ENCODE measurements around the gene HSD17B3. TPM values are rescaled to one million over a fixed set of nuclear protein-coding genes. Genes with fewer than 3 reads are reported as not detected.
A peak's percentile ranks its signal among the peaks of the same experiment; 100 is the strongest.
"Not testable (repeated sequence)": the region's sequence is repeated elsewhere in the genome, so short reads cannot be mapped to it uniquely, and the experiment has no call there.

HSD17B3 gene
- polyA plus RNA-seq, 4 donors: 1.5 to 83.0 (median 7.5) TPM

GRCh38 chr9:96241391-96241809 lies 60.6 kb downstream of the HSD17B3 start:
- peaks cover 0 to 6% of the 10 kb centered on the region in 2 donors for H3K9me3 ChIP-seq (ENCODE audit: control insufficient read depth in 2 of 2, insufficient read depth in 1 of 2, low read depth in 1 of 2, low read length in 1 of 2)
- H3K27me3 ChIP-seq (ENCODE audit: control insufficient read depth in 3 of 3, insufficient read depth in 3 of 3, low read length in 3 of 3): no peaks in the 10 kb centered on the region
- peaks cover 0 to 2% (median 0%) of the 10 kb centered on the region in 3 donors for H3K4me1 ChIP-seq (ENCODE audit: control insufficient read depth in 3 of 3, insufficient read depth in 2 of 3, low read depth in 1 of 3, low read length in 2 of 3)
- no peak overlapping the region for H3K4me3 ChIP-seq (ENCODE audit: low read depth in 1 of 3, low read length in 3 of 3)
- no peaks in the 10 kb centered on the region for H3K36me3 ChIP-seq (ENCODE audit: control insufficient read depth in 3 of 3, insufficient read depth in 2 of 3, low read depth in 1 of 3, low read length in 3 of 3)
- WGBS, 3 donors: 58 to 63% (median 59%) methylated on average over 3 of the region's 3 CpGs
- H3K27ac ChIP-seq (ENCODE audit: low read depth in 1 of 3, low read length in 2 of 3): no peak overlapping the region
- FAIRE-seq: no peak
- DNase-seq: peak in 1 of 2 donors; percentile 18

GRCh38 chr9:96236854-96237550 lies 65.0 kb downstream of the HSD17B3 start:
- FAIRE-seq: no peak
- Histone ChIP-seq H3K36me3 (ENCODE audit: control insufficient read depth in 3 of 3, insufficient read depth in 2 of 3, low read depth in 1 of 3, low read length in 3 of 3) (no peaks in the 10 kb centered on the region), H3K27me3 (ENCODE audit: control insufficient read depth in 3 of 3, insufficient read depth in 3 of 3, low read length in 3 of 3) (peaks cover 0 to 2% (median 0%) of the 10 kb centered on the region in 3 donors), H3K9me3 (ENCODE audit: control insufficient read depth in 2 of 2, insufficient read depth in 1 of 2, low read depth in 1 of 2, low read length in 1 of 2) (no peaks in the 10 kb centered on the region), H3K4me1 (ENCODE audit: control insufficient read depth in 3 of 3, insufficient read depth in 2 of 3, low read depth in 1 of 3, low read length in 2 of 3) (peaks cover 0 to 2% (median 0%) of the 10 kb centered on the region in 3 donors), H3K4me3 (ENCODE audit: low read depth in 1 of 3, low read length in 3 of 3) (no peak overlapping the region), H3K27ac (ENCODE audit: low read depth in 1 of 3, low read length in 2 of 3) (no peak overlapping the region)
- 69 to 76% (median 76%) methylated on average over 5 of the region's 5 CpGs for WGBS, 3 donors
- DNase-seq: no peak

- not testable (repeated sequence) for H3K27me3 ChIP-seq (ENCODE audit: control insufficient read depth in 3 of 3, insufficient read depth in 3 of 3, low read length in 3 of 3); H3K9me3 ChIP-seq (ENCODE audit: control insufficient read depth in 2 of 2, insufficient read depth in 1 of 2, low read depth in 1 of 2, low read length in 1 of 2); H3K4me1 ChIP-seq (ENCODE audit: control insufficient read depth in 3 of 3, insufficient read depth in 2 of 3, low read depth in 1 of 3, low read length in 2 of 3); H3K36me3 ChIP-seq (ENCODE audit: control insufficient read depth in 3 of 3, insufficient read depth in 2 of 3, low read depth in 1 of 3, low read length in 3 of 3); H3K4me3 ChIP-seq (ENCODE audit: low read depth in 1 of 3, low read length in 3 of 3); H3K27ac ChIP-seq (ENCODE audit: low read depth in 1 of 3, low read length in 2 of 3); DNase-seq; FAIRE-seq
- WGBS, 3 donors: 87 to 92% (median 89%) methylated on average over 6 of the region's 6 CpGs
Observed at GRCh38 chr9:96236337-96236736, 65.6 kb downstream of the HSD17B3 start.

GRCh38 chr9:96232539-96233241 lies 69.3 kb downstream of the HSD17B3 start:
- H3K36me3 ChIP-seq (ENCODE audit: control insufficient read depth in 3 of 3, insufficient read depth in 2 of 3, low read depth in 1 of 3, low read length in 3 of 3): no peaks in the 10 kb centered on the region
- FAIRE-seq (no peak), DNase-seq (peak; percentile 50 to 55)
- H3K4me3 ChIP-seq (ENCODE audit: low read depth in 1 of 3, low read length in 3 of 3): no peak overlapping the region
- H3K4me1 ChIP-seq (ENCODE audit: control insufficient read depth in 3 of 3, insufficient read depth in 2 of 3, low read depth in 1 of 3, low read length in 2 of 3): no peaks in the 10 kb centered on the region
- peak overlapping the region in 1 of 3 donors; percentile 73 for H3K27ac ChIP-seq (ENCODE audit: low read depth in 1 of 3, low read length in 2 of 3)
- H3K27me3 ChIP-seq (ENCODE audit: control insufficient read depth in 3 of 3, insufficient read depth in 3 of 3, low read length in 3 of 3): peaks cover 0 to 2% (median 0%) of the 10 kb centered on the region in 3 donors
- H3K9me3 ChIP-seq (ENCODE audit: control insufficient read depth in 2 of 2, insufficient read depth in 1 of 2, low read depth in 1 of 2, low read length in 1 of 2): no peaks in the 10 kb centered on the region
- WGBS, 3 donors: 40 to 64% (median 55%) methylated on average over 14 of the region's 14 CpGs

- Histone ChIP-seq H3K4me3 (ENCODE audit: low read depth in 1 of 3, low read length in 3 of 3) (no peak overlapping the region), H3K27ac (ENCODE audit: low read depth in 1 of 3, low read length in 2 of 3) (peak overlapping the region in 1 of 3 donors; percentile 73), H3K36me3 (ENCODE audit: control insufficient read depth in 3 of 3, insufficient read depth in 2 of 3, low read depth in 1 of 3, low read length in 3 of 3) (no peaks in the 10 kb centered on the region), H3K9me3 (ENCODE audit: control insufficient read depth in 2 of 2, insufficient read depth in 1 of 2, low read depth in 1 of 2, low read length in 1 of 2) (no peaks in the 10 kb centered on the region), H3K27me3 (ENCODE audit: control insufficient read depth in 3 of 3, insufficient read depth in 3 of 3, low read length in 3 of 3) (peaks cover 0 to 2% (median 0%) of the 10 kb centered on the region in 3 donors), H3K4me1 (ENCODE audit: control insufficient read depth in 3 of 3, insufficient read depth in 2 of 3, low read depth in 1 of 3, low read length in 2 of 3) (no peaks in the 10 kb centered on the region)
- DNase-seq (no peak), FAIRE-seq (no peak)
- WGBS, 3 donors: 56 to 64% (median 64%) methylated on average over 10 to 11 of the region's 11 CpGs
Observed at GRCh38 chr9:96232164-96232538, 69.8 kb downstream of the HSD17B3 start.

GRCh38 chr9:96230002-96230401 lies 72.0 kb downstream of the HSD17B3 start:
- FAIRE-seq (no peak), DNase-seq (no peak)
- Histone ChIP-seq H3K27me3 (ENCODE audit: control insufficient read depth in 3 of 3, insufficient read depth in 3 of 3, low read length in 3 of 3) (peaks cover 0 to 2% (median 0%) of the 10 kb centered on the region in 3 donors), H3K9me3 (ENCODE audit: control insufficient read depth in 2 of 2, insufficient read depth in 1 of 2, low read depth in 1 of 2, low read length in 1 of 2) (no peaks in the 10 kb centered on the region), H3K27ac (ENCODE audit: low read depth in 1 of 3, low read length in 2 of 3) (no peak overlapping the region), H3K36me3 (ENCODE audit: control insufficient read depth in 3 of 3, insufficient read depth in 2 of 3, low read depth in 1 of 3, low read length in 3 of 3) (no peaks in the 10 kb centered on the region), H3K4me1 (ENCODE audit: control insufficient read depth in 3 of 3, insufficient read depth in 2 of 3, low read depth in 1 of 3, low read length in 2 of 3) (no peaks in the 10 kb centered on the region), H3K4me3 (ENCODE audit: low read depth in 1 of 3, low read length in 3 of 3) (no peak overlapping the region)
- 89 to 98% (median 95%) methylated on average over 2 of the region's 2 CpGs for WGBS, 3 donors

GRCh38 chr9:96222132-96222531 lies 79.8 kb downstream of the HSD17B3 start:
- 45 to 50% (median 48%) methylated on average over 2 of the region's 2 CpGs for WGBS, 3 donors
- Histone ChIP-seq H3K27me3 (ENCODE audit: control insufficient read depth in 3 of 3, insufficient read depth in 3 of 3, low read length in 3 of 3) (peaks cover 0 to 3% (median 0%) of the 10 kb centered on the region in 3 donors), H3K27ac (ENCODE audit: low read depth in 1 of 3, low read length in 2 of 3) (no peak overlapping the region), H3K4me1 (ENCODE audit: control insufficient read depth in 3 of 3, insufficient read depth in 2 of 3, low read depth in 1 of 3, low read length in 2 of 3) (peaks cover 0 to 8% (median 3%) of the 10 kb centered on the region in 3 donors), H3K36me3 (ENCODE audit: control insufficient read depth in 3 of 3, insufficient read depth in 2 of 3, low read depth in 1 of 3, low read length in 3 of 3) (no peaks in the 10 kb centered on the region), H3K9me3 (ENCODE audit: control insufficient read depth in 2 of 2, insufficient read depth in 1 of 2, low read depth in 1 of 2, low read length in 1 of 2) (peaks cover 0 to 2% of the 10 kb centered on the region in 2 donors), H3K4me3 (ENCODE audit: low read depth in 1 of 3, low read length in 3 of 3) (no peak overlapping the region)
- DNase-seq (no peak), FAIRE-seq (no peak)

GRCh38 chr9:96219900-96220257 lies 82.1 kb downstream of the HSD17B3 start:
- Histone ChIP-seq H3K9me3 (ENCODE audit: control insufficient read depth in 2 of 2, insufficient read depth in 1 of 2, low read depth in 1 of 2, low read length in 1 of 2) (peaks cover 0 to 2% of the 10 kb centered on the region in 2 donors), H3K36me3 (ENCODE audit: control insufficient read depth in 3 of 3, insufficient read depth in 2 of 3, low read depth in 1 of 3, low read length in 3 of 3) (no peaks in the 10 kb centered on the region), H3K4me1 (ENCODE audit: control insufficient read depth in 3 of 3, insufficient read depth in 2 of 3, low read depth in 1 of 3, low read length in 2 of 3) (peaks cover 0 to 11% (median 3%) of the 10 kb centered on the region in 3 donors), H3K27ac (ENCODE audit: low read depth in 1 of 3, low read length in 2 of 3) (no peak overlapping the region), H3K27me3 (ENCODE audit: control insufficient read depth in 3 of 3, insufficient read depth in 3 of 3, low read length in 3 of 3) (peaks cover 0 to 3% (median 0%) of the 10 kb centered on the region in 3 donors), H3K4me3 (ENCODE audit: low read depth in 1 of 3, low read length in 3 of 3) (no peak overlapping the region)
- WGBS, 3 donors: 90 to 92% (median 92%) methylated on average over 2 of the region's 2 CpGs
- DNase-seq (no peak), FAIRE-seq (no peak)

All from small intestine (tissue), 7 donors.